B cell (primary cell): ENCODE data around the gene RCAN1. TPM values are rescaled to one million over a fixed set of nuclear protein-coding genes. Genes with fewer than 3 reads are reported as not detected.

Experiments used
- ATAC-seq: fragments of 200-7000 bp; cut with Tn5 transposase; one replicate; pipeline ENCODE4 v1.10.0; 2021; ENCODE audit warnings: low read depth, mild to moderate bottlenecking, moderate number of reproducible peaks, moderate library complexity
- CTCF ChIA-PET: fragments of 350-600 bp; sonication (Branson Sonifier 250); formaldehyde crosslinking; loops from one replicate; lab custom pipeline; 2021; ENCODE audit warnings: antibody characterized with exemption, inconsistent platforms; lab: Charles Lee
- POLR2A ChIA-PET: fragments of 350-600 bp; sonication (Branson Sonifier 250); formaldehyde crosslinking; loops from one replicate; lab custom pipeline; 2021; ENCODE audit warnings: antibody characterized with exemption; lab: Charles Lee
- DNase-seq: peaks from one replicate; pipeline ENCODE4 v3.0.0; 2013
- H2AFZ ChIP-seq: 2 replicates; pipeline ENCODE4 v1.6.1; 2012; ENCODE audit warnings: mild to moderate bottlenecking, low read depth, low read length; ENCODE audit not compliant: insufficient read depth, poor library complexity, severe bottlenecking
- H3K27ac ChIP-seq, 2 donors: 1 replicate in 1 of 2; 2 replicates in 1 of 2; pipeline ENCODE4 v1.5.1; 2012 to 2013; ENCODE audit warnings: low read length in 2 of 2, mild to moderate bottlenecking in 2 of 2, moderate library complexity in 1 of 2
- H3K27me3 ChIP-seq, 4 experiments: fragments of 200-600 bp in 1 of 4; sonication (generic) in 1 of 4; replicated peaks in 1 of 4; 1 replicate in 2 of 4; 2 replicates in 2 of 4; pipeline versions ENCODE4 v1.6.1 to v1.7.0; 2013 to 2016; ENCODE audit warnings: low read length in 3 of 4, mild to moderate bottlenecking in 2 of 4, mixed read lengths in 1 of 4, moderate library complexity in 1 of 4; ENCODE audit not compliant: insufficient read depth in 4 of 4, control insufficient read depth in 3 of 4; ENCODE audit errors: control extremely low read depth in 1 of 4
- H3K36me3 ChIP-seq, 2 experiments: replicated peaks in 1 of 2; 1 replicate in 1 of 2; 2 replicates in 1 of 2; pipeline versions ENCODE4 v1.6.1 to v1.7.1; 2013; ENCODE audit warnings: low read length in 1 of 2; ENCODE audit not compliant: insufficient read depth in 2 of 2, control insufficient read depth in 1 of 2; ENCODE audit errors: control extremely low read depth in 1 of 2, extremely low read depth in 1 of 2
- H3K4me1 ChIP-seq, 2 donors: fragments of 200-600 bp in 1 of 2; sonication (generic) in 1 of 2; 1 replicate in 1 of 2; 2 replicates in 1 of 2; pipeline versions ENCODE4 v1.5.1 to v1.6.1; 2013 to 2017; ENCODE audit warnings: low read length in 2 of 2; ENCODE audit not compliant: control insufficient read depth in 2 of 2, insufficient read depth in 2 of 2
- H3K4me2 ChIP-seq: replicated peaks from 2 replicates; pipeline ENCODE3; 2012; ENCODE audit warnings: mild to moderate bottlenecking, low read depth, low read length; ENCODE audit not compliant: poor library complexity, severe bottlenecking
- H3K4me3 ChIP-seq, 5 experiments: fragments of 200-600 bp in 1 of 5; sonication (generic) in 1 of 5; 1 replicate in 3 of 5; 2 replicates in 2 of 5; pipeline versions ENCODE4 v1.5.1 to v1.7.0; 2011 to 2016; ENCODE audit warnings: low read length in 4 of 5, mild to moderate bottlenecking in 4 of 5, low read depth in 2 of 5, control low read depth in 1 of 5, moderate library complexity in 1 of 5; ENCODE audit not compliant: insufficient read depth in 1 of 5; ENCODE audit errors: control extremely low read depth in 1 of 5, extremely low read depth in 1 of 5
- H3K79me2 ChIP-seq: fragments of 200-600 bp; sonication (generic); one replicate; pipeline ENCODE4 v1.6.0; 2016; ENCODE audit warnings: low read length; ENCODE audit not compliant: control insufficient read depth, insufficient read depth
- H3K9ac ChIP-seq: fragments of 200-600 bp; sonication (generic); 2 replicates; pipeline ENCODE4 v1.6.1; 2017; ENCODE audit warnings: mild to moderate bottlenecking, low read length, moderate library complexity
- H3K9me3 ChIP-seq, 3 donors: one replicate each; pipeline versions ENCODE4 v1.6.1 to v1.7.1; 2013; ENCODE audit warnings: low read length in 2 of 3; ENCODE audit not compliant: control insufficient read depth in 2 of 3, insufficient read depth in 1 of 3; ENCODE audit errors: control extremely low read depth in 1 of 3
- H4K20me1 ChIP-seq: 2 replicates; pipeline ENCODE4 v1.6.0; 2012; ENCODE audit warnings: mild to moderate bottlenecking, low read length; ENCODE audit not compliant: insufficient read depth, control insufficient read depth, poor library complexity, severe bottlenecking
- H3K27ac Mint-ChIP-seq: one replicate; pipeline ENCODE4 v1.8.0; 2021; ENCODE audit warnings: mixed read lengths
- H3K27me3 Mint-ChIP-seq: one replicate; pipeline ENCODE4 v1.8.0; 2021; ENCODE audit warnings: mixed read lengths
- H3K4me1 Mint-ChIP-seq: one replicate; pipeline ENCODE4 v1.8.0; 2021; ENCODE audit warnings: mixed read lengths
- H3K4me3 Mint-ChIP-seq: one replicate; pipeline ENCODE4 v1.8.0; 2021; ENCODE audit warnings: mixed read lengths
- H3K9me3 Mint-ChIP-seq: one replicate; pipeline ENCODE4 v1.8.0; 2022; ENCODE audit warnings: mixed read lengths; ENCODE audit not compliant: insufficient read depth
- EZH2 ChIP-seq: IDR thresholded peaks from 2 replicates; pipeline ENCODE4 v1.6.1; 2012; ENCODE audit warnings: borderline replicate concordance, low read depth, mild to moderate bottlenecking, moderate library complexity, low read length; ENCODE audit not compliant: insufficient read depth, poor library complexity, severe bottlenecking
- WGBS: methylation state at CpG from one replicate; pipeline ENCODE4 v1.1.5; 2013; ENCODE audit warnings: missing lambda C conversion rate; ENCODE audit not compliant: insufficient coverage; 5-methylcytosine and 5-hydroxymethylcytosine counted together
- intact Hi-C: fragments of 100-400 bp; cut with micrococcal nuclease; formaldehyde crosslinking; loops from one replicate; pipeline ENCODE4 v1.10.0; 2022
- polyA plus RNA-seq: library from polyadenylated mRNA; depleted of rRNA; stranded (reverse); fragments of >200 nt; gene quantifications from 2 replicates; pipeline ENCODE4 v1.2.3, GENCODE V29; 2012
- total RNA-seq, 2 donors: library from RNA; stranded (reverse); fragments of 120-200 nt in 1 of 2; gene quantifications; 1 replicate in 1 of 2; 2 replicates in 1 of 2; pipeline versions ENCODE4 v1.2.3 to v1.2.4, GENCODE V29; 2013 to 2022
- TF ChIP-seq, protein P1 (sequence below): fragments of 200-600 bp; IDR thresholded peaks from one replicate; pipeline ENCODE4 v1.8.0; 2022; ENCODE audit warnings: antibody characterized with exemption, mild to moderate bottlenecking

RCAN1 gene
- total and polyA plus RNA-seq, 2 donors (not counting 1 experiment from before 2014, with no cell fraction given), result 0.97 to 4.4 TPM

DNA sequence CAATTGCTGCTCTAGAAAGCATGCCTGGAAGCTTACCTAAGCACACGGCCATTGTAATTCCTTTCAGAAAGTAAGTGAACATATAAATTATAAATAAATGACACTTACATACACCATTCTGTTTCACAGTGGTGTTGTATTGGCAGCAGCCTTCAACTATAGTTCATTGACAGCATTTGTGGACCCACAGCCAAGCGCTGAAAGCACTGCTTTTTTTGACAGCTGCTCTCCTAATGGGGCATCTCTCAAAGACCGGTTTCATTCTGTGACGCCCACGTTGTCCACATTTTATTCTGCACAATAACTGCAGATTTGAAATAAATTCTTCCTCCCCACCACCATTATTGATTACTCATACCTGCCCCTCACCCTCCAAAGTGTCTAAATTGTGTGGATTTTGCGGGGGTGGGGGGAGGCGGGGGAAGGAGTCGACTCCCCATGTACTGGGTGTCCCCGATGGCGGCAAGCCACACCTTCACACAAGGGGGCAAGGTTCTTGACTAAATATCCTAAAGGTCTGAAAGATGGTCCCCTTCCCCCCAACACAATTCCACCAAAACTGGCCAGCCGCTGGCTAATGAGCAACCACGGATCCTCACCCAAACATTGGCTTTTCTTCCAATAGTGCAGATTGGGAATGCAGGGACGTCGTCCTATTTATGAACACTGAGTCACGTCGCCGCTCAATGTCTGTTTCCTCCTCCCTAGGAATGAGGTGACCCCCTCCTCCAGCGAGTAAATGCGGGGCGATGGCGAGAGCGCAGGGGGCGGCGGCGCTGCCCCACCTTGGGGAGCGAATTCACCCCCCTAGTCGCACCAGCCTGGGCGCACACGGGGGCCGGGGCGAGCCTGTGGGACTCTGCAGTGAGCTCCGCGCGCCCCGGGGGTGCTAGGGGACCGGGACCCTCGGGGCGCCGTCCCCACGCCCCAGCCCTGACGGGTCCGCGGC is 960 bp downstream of the RCAN1 start:
- peaks cover 15% of the 10 kb centered on the region for H3K27me3 Mint-ChIP-seq
- H3K27ac ChIP-seq, result no peak overlapping the region
- H3K9ac ChIP-seq, result peak overlapping the region; percentile 58
- peak overlapping the region; percentile 71 for H3K27ac Mint-ChIP-seq
- peaks cover 14% of the 10 kb centered on the region for H3K79me2 ChIP-seq
- peak overlapping the region; percentile 91 for H3K4me3 Mint-ChIP-seq
- ChIA-PET CTCF (interaction anchor here (2.4 to 3.0 kb wide), 2 partner anchors 16 to 251 kb away, joined by 8 to 22 read pairs; no protein-coding TSS in a partner anchor), POLR2A (no interaction called here)
- H3K9me3 ChIP-seq, result no peaks in the 10 kb centered on the region
- H2AFZ ChIP-seq, result peak overlapping the region; percentile 80
- intact Hi-C loops, result loop anchor here (2.0 to 10.0 kb wide), 4 partner anchors 539 to 1889 kb away; partner anchors contain the start of genes DOP1B and SYNJ1
- no peaks in the 10 kb centered on the region for H4K20me1 ChIP-seq
- WGBS, result 12% methylated on average over 39 of the region's 43 CpGs
- ATAC-seq, result no peak
- DNase-seq, result peak; percentile 38
- peaks cover 0 to 7% (median 0%) of the 10 kb centered on the region in 4 experiments for H3K27me3 ChIP-seq
- peak overlapping the region; percentile 8 to 74 (median 59) for H3K4me3 ChIP-seq
- H3K4me1 ChIP-seq, result peaks cover 9 to 11% of the 10 kb centered on the region in 2 donors
- no peak for TF ChIP-seq EZH2
- TF ChIP-seq, protein P1, sequence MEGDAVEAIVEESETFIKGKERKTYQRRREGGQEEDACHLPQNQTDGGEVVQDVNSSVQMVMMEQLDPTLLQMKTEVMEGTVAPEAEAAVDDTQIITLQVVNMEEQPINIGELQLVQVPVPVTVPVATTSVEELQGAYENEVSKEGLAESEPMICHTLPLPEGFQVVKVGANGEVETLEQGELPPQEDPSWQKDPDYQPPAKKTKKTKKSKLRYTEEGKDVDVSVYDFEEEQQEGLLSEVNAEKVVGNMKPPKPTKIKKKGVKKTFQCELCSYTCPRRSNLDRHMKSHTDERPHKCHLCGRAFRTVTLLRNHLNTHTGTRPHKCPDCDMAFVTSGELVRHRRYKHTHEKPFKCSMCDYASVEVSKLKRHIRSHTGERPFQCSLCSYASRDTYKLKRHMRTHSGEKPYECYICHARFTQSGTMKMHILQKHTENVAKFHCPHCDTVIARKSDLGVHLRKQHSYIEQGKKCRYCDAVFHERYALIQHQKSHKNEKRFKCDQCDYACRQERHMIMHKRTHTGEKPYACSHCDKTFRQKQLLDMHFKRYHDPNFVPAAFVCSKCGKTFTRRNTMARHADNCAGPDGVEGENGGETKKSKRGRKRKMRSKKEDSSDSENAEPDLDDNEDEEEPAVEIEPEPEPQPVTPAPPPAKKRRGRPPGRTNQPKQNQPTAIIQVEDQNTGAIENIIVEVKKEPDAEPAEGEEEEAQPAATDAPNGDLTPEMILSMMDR, result no peak
- H3K4me1 Mint-ChIP-seq, result peaks cover 16% of the 10 kb centered on the region
- no peaks in the 10 kb centered on the region for H3K36me3 ChIP-seq
- peak overlapping the region; percentile 78 for H3K4me2 ChIP-seq
- no peaks in the 10 kb centered on the region for H3K9me3 Mint-ChIP-seq
